HG03135 (cell line): Measurements from ENCODE around the gene TMEM254.
A peak's percentile ranks its signal among the peaks of the same experiment; 100 is the strongest.
"Not testable (repeated sequence)": the region's sequence is repeated elsewhere in the genome, so short reads cannot be mapped to it uniquely, and the experiment has no call there.

Experiments
- ATAC-seq: cut with Tn5 transposase; IDR thresholded peaks from one replicate; pipeline ENCODE4 v1.9.1; 2021; ENCODE audit warnings: mild to moderate bottlenecking, moderate library complexity; ENCODE audit not compliant: unreplicated experiment

Gene TMEM254

GRCh38 chr10:80075781-80076180, 2.7 kb upstream of the TMEM254 start:
- no peak for ATAC-seq

- peak; percentile 13 for ATAC-seq
Measured at GRCh38 chr10:80077869-80078447, 507 bp upstream of the TMEM254 start.

DNA sequence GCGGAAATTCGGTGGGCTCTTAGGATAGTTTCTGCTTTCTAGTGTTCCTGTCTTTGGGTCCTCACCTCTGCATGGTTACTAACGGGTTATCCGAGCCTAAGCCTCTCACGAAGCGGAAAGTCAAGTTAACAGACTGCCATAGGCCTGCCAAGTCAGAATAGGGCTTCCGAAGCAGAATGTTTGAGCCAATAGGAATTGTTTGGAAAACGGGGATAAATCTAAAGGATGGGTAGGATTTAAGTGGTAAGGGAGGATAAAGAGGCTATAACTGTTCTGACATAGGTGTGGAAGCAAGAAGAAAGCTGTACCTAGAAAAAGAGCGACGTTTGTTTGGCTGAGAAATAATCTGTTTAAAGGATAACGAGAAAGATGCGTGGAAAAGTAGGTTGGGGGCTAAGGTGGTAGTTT, 851 bp downstream of the TMEM254 start:
- no peak for ATAC-seq

DNA sequence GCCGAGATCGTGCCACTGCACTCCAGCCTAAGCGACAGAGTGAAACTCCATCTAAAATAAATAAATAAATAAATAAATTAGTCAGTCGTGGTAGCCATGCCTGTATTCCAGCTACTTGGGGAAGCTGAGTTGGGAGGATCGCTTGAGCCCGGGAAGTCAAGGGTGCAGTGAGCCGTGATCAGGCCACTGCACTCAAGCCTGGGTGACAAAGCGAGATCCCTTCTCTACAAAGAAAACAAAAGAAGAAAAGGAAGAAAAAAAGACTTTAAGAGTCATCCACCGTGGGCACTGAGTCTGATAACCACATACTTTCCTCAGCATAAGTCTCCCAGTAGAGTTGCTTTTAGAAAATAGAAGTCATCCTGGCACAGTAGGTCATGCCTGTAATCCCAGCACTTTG, 2.6 kb downstream of the TMEM254 start:
- no peak for ATAC-seq

- no peak for ATAC-seq
Measured at GRCh38 chr10:80081801-80082750, 3.6 kb downstream of the TMEM254 start.

- no peak for ATAC-seq
Measured at GRCh38 chr10:80090121-80090520, 11.7 kb downstream of the TMEM254 start.

GRCh38 chr10:80094231-80094630, 15.8 kb downstream of the TMEM254 start:
- no peak for ATAC-seq

GRCh38 chr10:80098272-80098671, 19.8 kb downstream of the TMEM254 start:
- ATAC-seq, result not testable (repeated sequence)

GRCh38 chr10:80099295-80099694, 20.8 kb downstream of the TMEM254 start:
- ATAC-seq, result not testable (repeated sequence)

DNA sequence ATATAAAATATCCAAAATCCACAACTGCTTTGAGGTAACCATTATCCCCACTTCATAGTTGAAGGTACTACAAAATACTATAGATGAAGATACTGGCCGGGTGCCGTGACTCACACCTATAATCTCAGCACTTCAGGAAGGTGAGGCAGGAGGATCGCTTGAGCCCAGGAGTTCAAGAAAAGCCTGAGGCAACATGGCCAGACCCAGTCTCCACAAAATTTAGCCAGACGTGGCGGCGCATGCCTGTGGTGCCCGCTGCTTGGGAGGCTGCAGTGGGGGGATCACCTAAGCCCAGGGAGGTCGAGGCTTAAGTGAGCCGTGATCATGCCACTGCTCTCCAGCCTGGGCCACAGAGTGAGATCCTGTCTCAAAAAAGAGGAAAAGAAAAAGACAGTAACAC, 21.7 kb downstream of the TMEM254 start:
- no peak for ATAC-seq

DNA sequence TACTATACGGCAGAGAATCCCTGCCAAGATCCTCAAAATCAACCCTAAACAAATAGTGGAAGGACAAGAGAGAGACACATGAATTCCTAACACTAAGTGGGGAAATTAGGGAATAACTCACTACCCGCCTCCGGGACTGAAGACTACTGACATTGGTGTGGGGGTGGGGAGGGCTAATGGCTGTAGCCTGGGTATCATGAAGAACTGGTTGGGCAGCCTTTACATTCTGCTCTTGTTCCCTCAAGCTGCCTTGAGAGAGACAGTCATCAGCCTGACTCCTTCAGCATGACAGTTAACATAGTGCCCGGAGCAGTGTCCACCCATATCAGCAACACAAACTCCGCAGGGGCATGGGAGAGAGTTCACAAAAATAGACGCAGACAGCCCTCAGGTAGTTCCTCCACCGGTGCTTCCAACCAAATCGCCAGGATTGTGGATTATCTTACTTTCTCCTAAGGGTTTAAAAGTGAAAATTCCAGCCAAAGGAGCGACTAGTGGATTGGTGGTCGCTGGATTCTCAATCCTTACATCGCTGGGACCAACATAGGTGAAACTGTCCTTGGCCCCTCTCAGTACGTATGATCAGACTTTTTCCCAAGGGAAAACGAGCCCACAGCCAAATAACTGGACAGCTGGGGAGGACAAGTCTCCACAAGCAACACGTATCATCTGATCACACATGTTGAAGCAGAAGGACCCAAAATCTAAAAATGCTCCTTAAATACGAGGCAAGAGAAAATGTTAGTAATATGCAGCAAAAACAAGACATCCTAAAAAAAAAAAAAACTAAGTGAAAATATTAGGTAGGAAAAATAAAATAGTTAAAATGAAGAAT, 22.6 kb downstream of the TMEM254 start:
- ATAC-seq, result no peak

- ATAC-seq, result peak; percentile 79
Measured at GRCh38 chr10:80104066-80104926, 25.8 kb downstream of the TMEM254 start.

GRCh38 chr10:80108576-80109239, 30.2 kb downstream of the TMEM254 start:
- ATAC-seq, result no peak

DNA sequence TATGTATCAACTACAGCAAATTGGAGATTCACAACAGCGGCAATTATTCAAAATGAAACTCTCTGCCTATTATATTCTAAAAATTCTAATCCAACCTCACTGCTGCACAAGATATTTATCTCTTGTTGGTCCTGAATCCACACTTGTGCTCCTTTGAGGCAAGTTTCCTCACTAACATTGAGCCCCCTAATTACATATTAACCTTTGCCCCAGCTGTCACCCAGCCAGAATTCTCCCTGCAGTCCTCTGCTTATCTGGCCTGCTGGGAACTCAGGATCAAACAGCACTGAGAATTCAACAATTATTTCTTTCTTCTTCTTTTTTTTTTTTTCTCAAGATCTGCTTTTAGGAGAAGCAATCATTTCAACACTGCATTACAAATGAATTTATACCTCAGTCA, 32.5 kb downstream of the TMEM254 start:
- no peak for ATAC-seq

- ATAC-seq, result no peak
Measured at GRCh38 chr10:80118669-80119068, 40.2 kb downstream of the TMEM254 start.

GRCh38 chr10:80122110-80122710, 43.7 kb downstream of the TMEM254 start:
- ATAC-seq, result no peak

DNA sequence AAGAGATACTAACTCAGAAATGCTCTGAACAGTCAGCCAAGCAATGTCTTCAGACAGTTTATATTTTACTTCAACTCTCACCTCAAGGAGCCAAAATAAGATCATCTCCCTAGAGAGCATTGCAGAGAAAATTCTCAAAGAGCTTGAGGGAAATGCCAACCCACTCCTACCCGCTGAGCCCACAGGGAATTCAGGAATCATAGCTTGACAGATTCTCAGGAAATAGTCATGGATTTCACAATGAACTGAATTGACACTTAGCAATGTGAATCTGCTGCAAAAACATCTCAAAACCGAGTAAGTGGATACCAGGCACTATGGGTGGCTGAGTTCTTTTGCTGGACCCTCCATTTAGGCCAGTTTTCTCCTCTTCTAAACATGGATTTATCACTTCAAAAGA, 44.3 kb downstream of the TMEM254 start:
- ATAC-seq, result no peak

GRCh38 chr10:80126876-80127275, 48.4 kb downstream of the TMEM254 start:
- ATAC-seq, result no peak

- ATAC-seq, result no peak
Measured at GRCh38 chr10:80131499-80131901, 53.0 kb downstream of the TMEM254 start.
